OCI-M2 (cell line): ENCODE measurements around the gene DNAH3.

Experiments used
- DNase-seq: peaks from one replicate; lab custom pipeline; 2025; ENCODE audit not compliant: unreplicated experiment; lab: John Stamatoyannopoulos, UW

DNAH3 gene

GRCh38 chr16:20911361-20911760 is 239.3 kb downstream of the DNAH3 start:
- no peak for DNase-seq

- no peak for DNase-seq
These were observed 239.8 kb downstream of the DNAH3 start for GRCh38 chr16:20910781-20911321.

GRCh38 chr16:20906341-20907255 is 244.0 kb downstream of the DNAH3 start:
- no peak for DNase-seq

- no peak for DNase-seq
These were observed 245.1 kb downstream of the DNAH3 start for GRCh38 chr16:20905576-20905975.

GRCh38 chr16:20904507-20905081 is 246.1 kb downstream of the DNAH3 start:
- no peak for DNase-seq

GRCh38 chr16:20903899-20904506 is 246.6 kb downstream of the DNAH3 start:
- no peak for DNase-seq

GRCh38 chr16:20903116-20903898 is 247.3 kb downstream of the DNAH3 start:
- DNase-seq, result no peak

- no peak for DNase-seq
These were observed 248.2 kb downstream of the DNAH3 start for GRCh38 chr16:20902426-20902825.

GRCh38 chr16:20901436-20902112 is 249.1 kb downstream of the DNAH3 start:
- no peak for DNase-seq

- no peak for DNase-seq
These were observed 249.6 kb downstream of the DNAH3 start for GRCh38 chr16:20901068-20901435.

GRCh38 chr16:20900299-20901067 is 250.2 kb downstream of the DNAH3 start, which contains the start of the genes DCUN1D3 and LYRM1:
Gene DCUN1D3 (minus strand): TSS chr16:20900358. CDS start chr16:20862538, 37,820 bp downstream.
Gene LYRM1 (plus strand): TSS chr16:20900771. CDS start chr16:20915556, 14,785 bp downstream.
- DNase-seq, result peak; percentile 60

GRCh38 chr16:20899477-20900298 is 251.0 kb downstream of the DNAH3 start:
- no peak for DNase-seq

GRCh38 chr16:20899071-20899470 is 251.6 kb downstream of the DNAH3 start:
- no peak for DNase-seq

GRCh38 chr16:20897922-20898321 is 252.7 kb downstream of the DNAH3 start:
- no peak for DNase-seq

GRCh38 chr16:20897253-20897897 is 253.3 kb downstream of the DNAH3 start:
- no peak for DNase-seq

GRCh38 chr16:20894388-20894787 is 256.3 kb downstream of the DNAH3 start:
- DNase-seq, result no peak

- DNase-seq, result no peak
These were observed 260.9 kb downstream of the DNAH3 start for GRCh38 chr16:20889625-20890275.

- DNase-seq, result no peak
These were observed 263.4 kb downstream of the DNAH3 start for GRCh38 chr16:20887207-20887606.
